ENCODE results near the gene RNLS.

Gene RNLS

DNA sequence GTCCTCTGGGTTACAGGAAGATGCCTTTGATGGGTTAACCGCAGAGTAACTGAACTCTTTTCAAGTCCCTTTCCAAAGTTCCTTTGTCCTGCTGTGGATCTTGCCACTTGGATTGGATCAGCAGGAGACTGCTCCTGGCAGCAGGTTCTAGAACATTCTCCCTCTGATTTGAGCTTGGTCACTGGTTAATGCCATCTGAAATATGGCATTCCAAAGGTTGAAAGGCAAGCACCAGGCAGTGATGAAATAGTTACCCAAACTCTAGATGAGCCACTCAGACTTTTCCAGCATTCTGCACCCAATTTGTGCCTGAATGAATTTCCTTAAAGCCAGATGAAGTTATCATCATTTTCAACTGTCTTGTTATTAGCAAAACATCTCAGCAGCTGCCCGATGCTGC is 343.9 kb downstream of the RNLS start:
- no peak for DNase-seq (ENCODE audit: low spot score)
- TF ChIP-seq CTCF (conservative IDR thresholded peaks at IDR 0.05; ENCODE audit: low read depth): no peak
- ChIA-PET CTCF (no interaction called here), POLR2A (ENCODE audit: low non-redundant PET) (no interaction called here)
- no peak overlapping the region for H3K27ac ChIP-seq

- ChIA-PET CTCF (interaction anchor here (0.5 kb wide), 1 partner anchor 18 kb away, joined by 4 read pairs; no protein-coding TSS in a partner anchor), POLR2A (ENCODE audit: low non-redundant PET) (no interaction called here)
- no peak overlapping the region for H3K27ac ChIP-seq
- DNase-seq (ENCODE audit: low spot score): no peak
- no peak for TF ChIP-seq CTCF (conservative IDR thresholded peaks at IDR 0.05; ENCODE audit: low read depth)
Measured at GRCh38 chr10:88238615-88238914, 344.6 kb downstream of the RNLS start.

DNA sequence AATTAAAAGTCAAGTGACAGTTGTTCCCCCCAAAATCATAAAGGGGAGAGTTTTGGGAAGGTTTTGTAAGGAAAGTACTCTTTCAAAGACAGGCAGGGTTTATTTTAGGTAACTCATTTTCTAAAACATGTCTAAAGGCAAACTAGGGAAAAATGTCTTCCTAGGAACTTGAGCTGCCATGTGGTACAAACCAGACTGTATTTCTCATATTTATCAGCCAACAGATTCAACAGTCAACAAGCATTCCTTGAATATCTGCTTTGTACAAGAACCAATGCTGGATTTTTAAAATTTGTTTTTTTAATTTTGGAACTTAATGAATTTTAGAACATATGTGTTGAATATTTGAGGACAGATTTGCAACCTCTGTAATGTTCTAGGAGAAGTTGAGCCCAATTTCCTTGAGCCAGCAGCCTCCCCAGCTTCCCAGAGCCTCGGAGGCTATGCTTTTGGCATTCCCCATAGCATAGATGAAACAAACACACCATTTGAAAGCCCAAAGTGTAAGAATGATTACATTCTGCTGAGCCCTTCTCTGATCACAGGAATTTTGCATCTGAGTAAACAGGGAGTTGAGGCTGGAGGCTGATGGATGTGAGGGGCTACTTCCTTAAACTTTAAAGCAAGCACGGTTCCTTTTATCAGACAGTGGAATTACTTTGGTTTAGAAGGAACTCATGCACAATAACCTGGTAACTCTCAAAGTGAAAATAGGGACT is 345.1 kb downstream of the RNLS start:
- H3K27ac ChIP-seq: no peak overlapping the region
- TF ChIP-seq CTCF (conservative IDR thresholded peaks at IDR 0.05; ENCODE audit: low read depth): no peak
- POLR2A ChIA-PET (ENCODE audit: low non-redundant PET): no interaction called here
- CTCF ChIA-PET: interaction anchor here (0.5 kb wide), 1 partner anchor 19 kb away, joined by 4 read pairs; no protein-coding TSS in a partner anchor
- no peak for DNase-seq (ENCODE audit: low spot score)

DNA sequence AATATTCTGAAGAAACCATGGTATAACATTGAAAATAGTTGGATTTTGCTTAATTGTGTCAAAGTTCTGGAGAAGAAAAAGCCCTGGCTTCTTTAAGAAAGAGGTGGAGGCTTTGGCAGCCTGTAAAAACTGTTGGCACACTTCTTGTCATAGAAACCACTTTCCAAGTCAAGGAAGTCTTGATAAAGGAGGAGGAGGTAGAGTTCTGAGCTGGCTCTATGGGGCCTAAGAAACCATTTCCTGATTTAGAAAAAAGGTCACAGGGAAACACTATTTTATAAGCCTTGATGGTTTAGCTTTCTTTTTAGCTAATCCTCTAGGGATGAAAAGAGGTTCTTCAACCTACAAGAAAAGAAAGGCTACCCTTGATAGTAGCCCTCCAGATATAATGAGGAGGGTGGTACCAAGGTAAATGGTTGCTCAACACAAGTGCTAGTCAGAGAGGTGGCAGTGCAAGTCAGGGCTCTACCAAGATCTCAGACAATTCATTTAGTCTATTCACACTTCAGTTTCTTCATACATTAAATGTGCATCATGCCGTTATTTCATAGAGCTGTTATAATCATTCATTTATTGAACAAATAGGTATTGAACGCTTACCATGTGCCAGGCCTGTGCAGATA is 346.9 kb downstream of the RNLS start:
- POLR2A ChIA-PET (ENCODE audit: low non-redundant PET): no interaction called here
- no peak overlapping the region for H3K27ac ChIP-seq

DNA sequence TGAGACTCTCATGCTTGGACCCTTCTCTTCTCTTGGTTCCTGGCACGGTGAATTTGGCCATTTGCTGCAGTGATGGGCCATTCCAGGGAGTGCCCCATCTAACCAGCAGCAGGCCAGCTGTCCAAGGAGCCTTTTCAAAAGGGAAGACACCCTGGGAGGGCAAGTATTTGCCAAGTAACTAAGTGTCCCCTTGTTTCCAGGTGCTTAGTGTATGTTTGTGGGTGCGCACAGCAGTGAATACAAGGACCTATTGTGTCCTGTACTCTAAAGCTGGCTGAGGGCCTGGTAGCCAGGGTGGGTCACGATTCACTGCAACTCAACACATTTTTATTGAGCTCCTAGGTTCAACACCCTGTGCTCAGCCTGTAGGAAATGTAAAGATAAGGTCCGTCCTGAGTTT is 348.8 kb downstream of the RNLS start:
- ChIA-PET POLR2A (ENCODE audit: low non-redundant PET) (no interaction called here), CTCF (no interaction called here)
- no peak for DNase-seq (ENCODE audit: low spot score)
- no peak overlapping the region for H3K27ac ChIP-seq
- TF ChIP-seq CTCF (conservative IDR thresholded peaks at IDR 0.05; ENCODE audit: low read depth): no peak

More for the DNA sequence above, 346.9 kb downstream of the RNLS start:
- no peak for DNase-seq (ENCODE audit: low spot score)
- TF ChIP-seq CTCF (conservative IDR thresholded peaks at IDR 0.05; ENCODE audit: low read depth): no peak
- CTCF ChIA-PET: interaction anchor here (0.8 kb wide), 1 partner anchor 122 kb away, joined by 3 read pairs; no protein-coding TSS in a partner anchor

DNA sequence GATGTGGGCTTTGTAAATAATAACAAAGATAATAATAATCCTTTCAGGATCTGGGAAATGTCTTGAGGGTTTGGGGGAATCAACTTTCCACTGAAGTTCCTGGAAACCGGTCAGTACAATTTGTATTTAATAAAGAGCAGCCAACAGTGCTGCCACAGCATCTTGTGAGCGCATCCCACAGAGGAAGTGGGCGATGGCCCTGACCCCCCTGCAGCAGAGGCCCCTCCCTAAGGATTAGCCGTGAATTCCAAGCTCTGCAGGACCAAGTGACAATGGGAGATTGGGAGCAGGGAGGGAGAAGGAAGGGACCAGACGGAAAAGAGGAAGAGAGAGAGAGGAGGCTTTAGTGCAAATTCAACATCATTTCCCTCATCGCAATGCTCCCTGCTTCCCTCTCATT is 349.2 kb downstream of the RNLS start:
- no peak overlapping the region for H3K27ac ChIP-seq
- POLR2A ChIA-PET (ENCODE audit: low non-redundant PET): no interaction called here
- CTCF ChIA-PET: no interaction called here
- no peak for DNase-seq (ENCODE audit: low spot score)
- TF ChIP-seq CTCF (conservative IDR thresholded peaks at IDR 0.05; ENCODE audit: low read depth): no peak
